B cell (primary cell): ENCODE data around the gene AIFM2.

Source experiments
- EZH2 ChIP-seq: IDR thresholded peaks from 2 replicates; pipeline ENCODE4 v1.6.1; 2012; ENCODE audit warnings: borderline replicate concordance, low read depth, mild to moderate bottlenecking, moderate library complexity, low read length; ENCODE audit not compliant: insufficient read depth, poor library complexity, severe bottlenecking
- TF ChIP-seq, protein P1 (sequence below): fragments of 200-600 bp; IDR thresholded peaks from one replicate; pipeline ENCODE4 v1.8.0; 2022; ENCODE audit warnings: antibody characterized with exemption, mild to moderate bottlenecking

DNA sequence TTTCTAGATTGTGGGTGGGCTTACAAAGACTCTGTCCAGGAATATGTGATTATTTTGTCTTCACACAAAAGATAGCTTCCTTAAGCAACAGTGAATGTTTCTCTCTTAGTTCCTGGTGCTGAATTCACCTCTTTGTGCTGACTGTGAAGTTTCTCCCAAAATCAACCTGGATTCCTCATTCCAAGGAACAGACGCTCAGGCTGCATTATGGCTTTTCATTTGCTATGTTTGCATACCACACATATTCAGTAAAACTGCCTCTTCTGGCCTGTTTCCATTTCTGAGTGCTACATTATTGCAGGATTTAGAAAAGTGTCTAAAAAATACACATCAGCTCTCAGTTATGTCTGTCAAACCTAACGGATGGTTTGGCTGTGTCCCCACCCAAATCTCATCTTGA lies 58.5 kb downstream of the AIFM2 start:
- TF ChIP-seq, protein P1, sequence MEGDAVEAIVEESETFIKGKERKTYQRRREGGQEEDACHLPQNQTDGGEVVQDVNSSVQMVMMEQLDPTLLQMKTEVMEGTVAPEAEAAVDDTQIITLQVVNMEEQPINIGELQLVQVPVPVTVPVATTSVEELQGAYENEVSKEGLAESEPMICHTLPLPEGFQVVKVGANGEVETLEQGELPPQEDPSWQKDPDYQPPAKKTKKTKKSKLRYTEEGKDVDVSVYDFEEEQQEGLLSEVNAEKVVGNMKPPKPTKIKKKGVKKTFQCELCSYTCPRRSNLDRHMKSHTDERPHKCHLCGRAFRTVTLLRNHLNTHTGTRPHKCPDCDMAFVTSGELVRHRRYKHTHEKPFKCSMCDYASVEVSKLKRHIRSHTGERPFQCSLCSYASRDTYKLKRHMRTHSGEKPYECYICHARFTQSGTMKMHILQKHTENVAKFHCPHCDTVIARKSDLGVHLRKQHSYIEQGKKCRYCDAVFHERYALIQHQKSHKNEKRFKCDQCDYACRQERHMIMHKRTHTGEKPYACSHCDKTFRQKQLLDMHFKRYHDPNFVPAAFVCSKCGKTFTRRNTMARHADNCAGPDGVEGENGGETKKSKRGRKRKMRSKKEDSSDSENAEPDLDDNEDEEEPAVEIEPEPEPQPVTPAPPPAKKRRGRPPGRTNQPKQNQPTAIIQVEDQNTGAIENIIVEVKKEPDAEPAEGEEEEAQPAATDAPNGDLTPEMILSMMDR, result no peak
- TF ChIP-seq EZH2, result no peak
